Urinary bladder (tissue), 4 donors: ENCODE measurements around the gene CFAP74. TPM values are rescaled to one million over a fixed set of nuclear protein-coding genes. Genes with fewer than 3 reads are reported as not detected.

ENCODE experiments used
- DNase-seq: peaks from one replicate; pipeline ENCODE4 v3.0.0-alpha.2; 2015; ENCODE audit errors: extremely low spot score
- H3K27ac ChIP-seq: one replicate; pipeline ENCODE4 v1.5.1; 2013; ENCODE audit warnings: low read depth, mild to moderate bottlenecking, moderate library complexity
- H3K36me3 ChIP-seq: one replicate; pipeline ENCODE4 v1.6.1; 2013; ENCODE audit warnings: mild to moderate bottlenecking, moderate library complexity; ENCODE audit not compliant: insufficient read depth
- H3K4me1 ChIP-seq: one replicate; pipeline ENCODE4 v1.6.1; 2013; ENCODE audit warnings: mild to moderate bottlenecking, moderate library complexity; ENCODE audit not compliant: insufficient read depth
- H3K4me3 ChIP-seq: one replicate; pipeline ENCODE4 v1.5.1; 2013; ENCODE audit warnings: low read depth, low read length
- WGBS: extraction: QIAGEN DNeasy Blood & Tissue Kit; methylation state at CpG from one replicate; pipeline ENCODE4 v1.1.7; 2013; 5-methylcytosine and 5-hydroxymethylcytosine counted together
- polyA plus RNA-seq: library from polyadenylated mRNA; stranded (reverse); fragments of 200-250 nt; gene quantifications from one replicate; pipeline ENCODE4 v1.2.3, GENCODE V29; 2013
- total RNA-seq: library from RNA; depleted of rRNA; stranded (reverse); fragments of >200 nt; gene quantifications from one replicate; pipeline ENCODE4 v1.2.3, GENCODE V29; 2014
- donor health status: healthy with polysubstance abuse.
- donor health status: healthy.

Gene CFAP74
- total and polyA plus RNA-seq, 2 donors, result 0.11 to 0.23 TPM

- Histone ChIP-seq H3K27ac (no peak overlapping the region), H3K4me3 (peak overlapping the region; percentile 17), H3K36me3 (no peaks in the 10 kb centered on the region), H3K4me1 (no peaks in the 10 kb centered on the region)
- no peak for DNase-seq
- 9% methylated on average over 61 of the region's 61 CpGs for WGBS
Measured at GRCh38 chr1:2019571-2020309, 16.2 kb upstream of the CFAP74 start.

GRCh38 chr1:2019172-2019543 is 15.6 kb upstream of the CFAP74 start, which contains the start of gene GABRD:
GABRD (plus strand) TSS chr1:2019345; CDS start chr1:2019424, 79 bp downstream.
- under 1% methylated on average over 48 of the region's 60 CpGs for WGBS
- no peak for DNase-seq
- Histone ChIP-seq H3K27ac (no peak within 1 kb of the TSS), H3K4me1 (no peaks in the 10 kb centered on the region), H3K36me3 (no peaks in the 10 kb centered on the region), H3K4me3 (peak within 1 kb of the TSS; percentile 17)

GRCh38 chr1:2018217-2019171 is 14.9 kb upstream of the CFAP74 start:
- H3K27ac ChIP-seq, result no peak overlapping the region
- no peak for DNase-seq
- H3K36me3 ChIP-seq, result no peaks in the 10 kb centered on the region
- H3K4me1 ChIP-seq, result no peaks in the 10 kb centered on the region
- WGBS, result 13% methylated on average over 48 of the region's 48 CpGs
- H3K4me3 ChIP-seq, result no peak overlapping the region

- no peaks in the 10 kb centered on the region for H3K36me3 ChIP-seq
- no peak overlapping the region for H3K4me3 ChIP-seq
- 79% methylated on average over 9 of the region's 9 CpGs for WGBS
- no peak for DNase-seq
- H3K4me1 ChIP-seq, result no peaks in the 10 kb centered on the region
- H3K27ac ChIP-seq, result no peak overlapping the region
Measured at GRCh38 chr1:2016123-2016522, 12.5 kb upstream of the CFAP74 start.

- no peak overlapping the region for H3K4me3 ChIP-seq
- 64% methylated on average over 34 of the region's 34 CpGs for WGBS
- DNase-seq, result no peak
- no peaks in the 10 kb centered on the region for H3K4me1 ChIP-seq
- no peak overlapping the region for H3K27ac ChIP-seq
- H3K36me3 ChIP-seq, result no peaks in the 10 kb centered on the region
Measured at GRCh38 chr1:2014741-2015735, 11.5 kb upstream of the CFAP74 start.

GRCh38 chr1:2014181-2014580 is 10.6 kb upstream of the CFAP74 start:
- Histone ChIP-seq H3K36me3 (no peaks in the 10 kb centered on the region), H3K27ac (no peak overlapping the region), H3K4me1 (no peaks in the 10 kb centered on the region), H3K4me3 (no peak overlapping the region)
- 81% methylated on average over 15 of the region's 15 CpGs for WGBS
- no peak for DNase-seq

GRCh38 chr1:2009101-2010053 is 5.8 kb upstream of the CFAP74 start:
- H3K4me3 ChIP-seq, result no peak overlapping the region
- no peaks in the 10 kb centered on the region for H3K36me3 ChIP-seq
- DNase-seq, result no peak
- no peak overlapping the region for H3K27ac ChIP-seq
- 79% methylated on average over 27 of the region's 27 CpGs for WGBS
- no peaks in the 10 kb centered on the region for H3K4me1 ChIP-seq

- Histone ChIP-seq H3K36me3 (no peaks in the 10 kb centered on the region), H3K4me1 (no peaks in the 10 kb centered on the region), H3K4me3 (no peak overlapping the region), H3K27ac (no peak overlapping the region)
- 75% methylated on average over 21 of the region's 21 CpGs for WGBS
- no peak for DNase-seq
Measured at GRCh38 chr1:2004856-2005255, 1.3 kb upstream of the CFAP74 start.

GRCh38 chr1:2001773-2002411 is 1.7 kb downstream of the CFAP74 start:
- no peaks in the 10 kb centered on the region for H3K36me3 ChIP-seq
- peak; percentile 55 for DNase-seq
- H3K4me1 ChIP-seq, result no peaks in the 10 kb centered on the region
- H3K27ac ChIP-seq, result no peak overlapping the region
- H3K4me3 ChIP-seq, result no peak overlapping the region
- 67% methylated on average over 13 of the region's 13 CpGs for WGBS

- no peaks in the 10 kb centered on the region for H3K4me1 ChIP-seq
- 85% methylated on average over 9 of the region's 9 CpGs for whole genome bisulfite sequencing
- no peaks in the 10 kb centered on the region for H3K36me3 ChIP-seq
- DNase-seq, result no peak
- H3K27ac ChIP-seq, result no peak overlapping the region
- H3K4me3 ChIP-seq, result no peak overlapping the region
Measured at GRCh38 chr1:2000850-2001249, 2.7 kb downstream of the CFAP74 start.

- Histone ChIP-seq H3K27ac (no peak overlapping the region), H3K4me1 (no peaks in the 10 kb centered on the region), H3K4me3 (no peak overlapping the region), H3K36me3 (no peaks in the 10 kb centered on the region)
- 89% methylated on average over 7 of the region's 7 CpGs for WGBS
- DNase-seq, result no peak
Measured at GRCh38 chr1:2000432-2000831, 3.2 kb downstream of the CFAP74 start.

GRCh38 chr1:1997576-1997975 is 6.0 kb downstream of the CFAP74 start:
- no peak for DNase-seq
- Histone ChIP-seq H3K36me3 (no peaks in the 10 kb centered on the region), H3K4me1 (no peaks in the 10 kb centered on the region), H3K27ac (no peak overlapping the region), H3K4me3 (no peak overlapping the region)
- 73% methylated on average over 6 of the region's 6 CpGs for WGBS
